SK-N-SH (cell line): ENCODE results near the gene RAD51B. TPM values are rescaled to one million over a fixed set of nuclear protein-coding genes. Genes with fewer than 3 reads are reported as not detected.

Experiments
- CTCF ChIA-PET: fragments of 300-600, 350-600 bp; formaldehyde crosslinking; extraction: SDS; loops from one replicate; lab custom pipeline; 2021; lab: Yijun Ruan, JAX
- POLR2A ChIA-PET: fragments of 350-600 bp; sonication (Branson Sonifier 250); formaldehyde crosslinking; extraction: SDS; loops from one replicate; lab custom pipeline; 2020; ENCODE audit warnings: antibody characterized with exemption, inconsistent platforms; lab: Yijun Ruan, JAX
- DNase-seq: peaks from one replicate; pipeline ENCODE4 v3.0.0; 2012
- H2AFZ ChIP-seq: fragments of 200-600 bp; sonication (generic); 2 replicates; pipeline ENCODE4 v1.8.1; 2016; ENCODE audit warnings: antibody characterized with exemption, mild to moderate bottlenecking, low read depth
- H3F3A ChIP-seq: fragments of 200-600 bp; sonication (generic); replicated peaks from 2 replicates; pipeline ENCODE3; 2016; ENCODE audit warnings: antibody characterized with exemption, mild to moderate bottlenecking; ENCODE audit not compliant: insufficient read depth
- H3K27ac ChIP-seq, 2 experiments: fragments of 200-500 bp in 1 of 2; fragments of 200-600 bp in 1 of 2; sonication (Bioruptor generic) in 1 of 2; sonication (generic), shearing (Covaris generic) in 1 of 2; 2 replicates each; pipeline versions ENCODE4 v1.5.1 to v1.6.1; 2014 to 2016; ENCODE audit warnings: low read depth in 2 of 2, inconsistent platforms in 1 of 2, low read length in 1 of 2, mild to moderate bottlenecking in 1 of 2, mixed read lengths in 1 of 2
- H3K27me3 ChIP-seq: fragments of 200-600 bp; sonication (generic), shearing (Covaris generic); 2 replicates; pipeline ENCODE4 v1.6.1; 2016; ENCODE audit warnings: mixed run types; ENCODE audit not compliant: insufficient read depth
- H3K36me3 ChIP-seq, 2 experiments: fragments of 200-500 bp in 1 of 2; fragments of 200-600 bp in 1 of 2; sonication (Bioruptor generic) in 1 of 2; sonication (generic) in 1 of 2; replicated peaks in 1 of 2; 2 replicates each; pipeline versions ENCODE3 to v1.5.1; 2014 to 2016; ENCODE audit warnings: low read length in 1 of 2, mild to moderate bottlenecking in 1 of 2; ENCODE audit not compliant: insufficient read depth in 2 of 2, control insufficient read depth in 1 of 2
- H3K4me1 ChIP-seq, 2 experiments: fragments of 200-500 bp in 1 of 2; fragments of 200-600 bp in 1 of 2; sonication (Bioruptor generic) in 1 of 2; sonication (generic), shearing (Covaris generic) in 1 of 2; 2 replicates each; pipeline versions ENCODE4 v1.5.1 to v1.6.1; 2014 to 2016; ENCODE audit warnings: low read depth in 1 of 2, low read length in 1 of 2, mixed run types in 1 of 2; ENCODE audit not compliant: insufficient read depth in 2 of 2, control insufficient read depth in 1 of 2
- H3K4me2 ChIP-seq: fragments of 200-600 bp; sonication (generic), shearing (Covaris generic); 2 replicates; pipeline ENCODE4 v1.6.1; 2017; ENCODE audit warnings: mixed run types
- H3K4me3 ChIP-seq, 2 experiments: fragments of 200-500 bp in 1 of 2; fragments of 200-600 bp in 1 of 2; sonication (Bioruptor generic) in 1 of 2; sonication (generic), shearing (Covaris generic) in 1 of 2; 2 replicates each; pipeline versions ENCODE4 v1.5.1 to v1.8.1; 2014 to 2016; ENCODE audit warnings: low read depth in 2 of 2, inconsistent platforms in 1 of 2, low read length in 1 of 2, mild to moderate bottlenecking in 1 of 2, mixed read lengths in 1 of 2, moderate library complexity in 1 of 2
- H3K79me2 ChIP-seq: fragments of 200-600 bp; sonication (generic); 2 replicates; pipeline ENCODE4 v1.8.1; 2017; ENCODE audit warnings: mild to moderate bottlenecking; ENCODE audit not compliant: insufficient read depth
- H3K9ac ChIP-seq: fragments of 200-600 bp; sonication (generic); 2 replicates; pipeline ENCODE4 v1.6.1; 2017; ENCODE audit warnings: mixed run types
- H3K9me2 ChIP-seq: fragments of 200-600 bp; sonication (generic); 2 replicates; pipeline ENCODE4 v1.6.1; 2017; ENCODE audit warnings: mixed run types
- H3K9me3 ChIP-seq: fragments of 200-600 bp; sonication (generic); 2 replicates; pipeline ENCODE4 v1.6.1; 2017; ENCODE audit warnings: mixed run types, mild to moderate bottlenecking, moderate library complexity
- H4K20me1 ChIP-seq: fragments of 200-600 bp; sonication (generic); 2 replicates; pipeline ENCODE4 v1.6.1; 2017; ENCODE audit warnings: mild to moderate bottlenecking, mixed run types; ENCODE audit not compliant: insufficient read depth
- ELF1 ChIP-seq: IDR thresholded peaks from 2 replicates; pipeline ENCODE4 v1.4.0; 2012
- EZH2phosphoT487 ChIP-seq: fragments of 200-600 bp; sonication (generic); IDR thresholded peaks from 2 replicates; pipeline ENCODE4 v1.6.1; 2017; ENCODE audit warnings: low read depth, mixed run types, mild to moderate bottlenecking, antibody characterized with exemption, moderate library complexity, borderline replicate concordance
- FOSL2 ChIP-seq: IDR thresholded peaks from 2 replicates; pipeline ENCODE4 v1.4.0; 2012; ENCODE audit warnings: low read depth, mild to moderate bottlenecking, moderate library complexity, borderline replicate concordance
- FOXJ3 ChIP-seq: sonication (generic); formaldehyde crosslinking; IDR thresholded peaks from 2 replicates; pipeline ENCODE4 v1.5.1; 2020; ENCODE audit warnings: mild to moderate bottlenecking, missing genetic modification reagents
- GATA2 ChIP-seq: sonication (generic); formaldehyde crosslinking; IDR thresholded peaks from 2 replicates; pipeline ENCODE4 v1.5.0; 2020; ENCODE audit warnings: mild to moderate bottlenecking, missing genetic modification reagents
- NFIC ChIP-seq: IDR thresholded peaks from 2 replicates; pipeline ENCODE4 v1.4.0; 2012; ENCODE audit warnings: borderline replicate concordance
- RAD21 ChIP-seq: IDR thresholded peaks from 2 replicates; pipeline ENCODE4 v1.6.1; 2012; ENCODE audit warnings: mild to moderate bottlenecking, low read length
- RCOR1 ChIP-seq: fragments of 150-350 bp; IDR thresholded peaks from 2 replicates; pipeline ENCODE4 v1.6.1; 2017; ENCODE audit warnings: antibody characterized with exemption, low read length
- RFX5 ChIP-seq: IDR thresholded peaks from 2 replicates; pipeline ENCODE4 v1.6.1; 2012; ENCODE audit warnings: mild to moderate bottlenecking, improper control_type of control experiment, low read length
- RXRA ChIP-seq: IDR thresholded peaks from 2 replicates; pipeline ENCODE4 v1.4.0; 2012; ENCODE audit warnings: low read depth, mild to moderate bottlenecking, borderline replicate concordance
- SIN3A ChIP-seq: IDR thresholded peaks from 2 replicates; pipeline ENCODE4 v1.6.1; 2012; ENCODE audit warnings: low read depth, mild to moderate bottlenecking, low read length, moderate library complexity, borderline replicate concordance
- YY1 ChIP-seq: IDR thresholded peaks from 2 replicates; pipeline ENCODE4 v1.4.0; 2012; ENCODE audit warnings: low read depth, mild to moderate bottlenecking
- WGBS: methylation state at CpG from one replicate; pipeline ENCODE4 v1.1.6; 2017; ENCODE audit warnings: low lambda C conversion rate; 5-methylcytosine and 5-hydroxymethylcytosine counted together
- polyA plus RNA-seq, 3 experiments: library from polyadenylated mRNA; depleted of rRNA; stranded (reverse); fragments of >200 nt; gene quantifications; 2 replicates each; pipeline ENCODE4 v1.2.3, GENCODE V29; 2012
- TF ChIP-seq, protein P1 (sequence below): fragments of 150-350 bp; IDR thresholded peaks from 2 replicates; pipeline ENCODE4 v1.6.1; 2016; ENCODE audit warnings: mild to moderate bottlenecking, low read depth, low read length
- TF ChIP-seq, protein P2 (sequence below): IDR thresholded peaks from 2 replicates; pipeline ENCODE4; 2012

The RAD51B gene
- polyA plus RNA-seq, 1 of the 3 experiments (the other 2 are of a cell fraction) = 6.0 TPM

DNA sequence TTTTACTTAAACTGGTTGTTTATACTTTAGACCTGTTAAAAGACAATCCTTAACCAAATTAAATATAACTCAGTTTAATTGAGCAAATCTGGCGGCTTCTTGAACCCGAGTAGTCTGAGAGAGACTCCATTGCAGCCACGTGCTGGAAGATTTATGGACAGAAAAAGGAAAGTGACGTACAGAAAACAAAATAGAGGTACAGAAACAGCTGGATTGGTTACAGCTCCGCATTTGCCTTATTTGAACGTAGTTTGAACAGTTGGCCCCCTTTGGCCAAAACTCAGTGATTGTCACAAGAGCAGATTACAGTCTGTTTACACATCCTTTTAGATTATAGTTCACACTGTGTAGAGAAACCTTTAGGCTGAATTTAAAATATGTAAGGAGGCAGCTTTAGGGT is 155.9 kb downstream of the RAD51B start:
- 93% methylated on average over 6 of the region's 6 CpGs for WGBS
- no peaks in the 10 kb centered on the region for H3K36me3 ChIP-seq
- H3K9me2 ChIP-seq = no peaks in the 10 kb centered on the region
- no peak overlapping the region for H3K4me2 ChIP-seq
- H3K4me1 ChIP-seq = peaks cover 0 to 7% of the 10 kb centered on the region in 2 experiments; a peak in 1 of 4 replicates
- H3K79me2 ChIP-seq = no peaks in the 10 kb centered on the region
- no peaks in the 10 kb centered on the region for H3K9me3 ChIP-seq
- H3K27me3 ChIP-seq = no peaks in the 10 kb centered on the region
- no peak overlapping the region for H3K9ac ChIP-seq
- H4K20me1 ChIP-seq = no peaks in the 10 kb centered on the region
- TF ChIP-seq RAD21 (no peak), RCOR1 (no peak), FOSL2 (no peak), EZH2phosphoT487 (no peak), RXRA (no peak), NFIC (no peak), SIN3A (no peak), YY1 (no peak), FOXJ3 (no peak), RFX5 (no peak), ELF1 (no peak)
- TF ChIP-seq, protein P1, sequence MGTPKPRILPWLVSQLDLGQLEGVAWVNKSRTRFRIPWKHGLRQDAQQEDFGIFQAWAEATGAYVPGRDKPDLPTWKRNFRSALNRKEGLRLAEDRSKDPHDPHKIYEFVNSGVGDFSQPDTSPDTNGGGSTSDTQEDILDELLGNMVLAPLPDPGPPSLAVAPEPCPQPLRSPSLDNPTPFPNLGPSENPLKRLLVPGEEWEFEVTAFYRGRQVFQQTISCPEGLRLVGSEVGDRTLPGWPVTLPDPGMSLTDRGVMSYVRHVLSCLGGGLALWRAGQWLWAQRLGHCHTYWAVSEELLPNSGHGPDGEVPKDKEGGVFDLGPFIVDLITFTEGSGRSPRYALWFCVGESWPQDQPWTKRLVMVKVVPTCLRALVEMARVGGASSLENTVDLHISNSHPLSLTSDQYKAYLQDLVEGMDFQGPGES = no peak
- ChIA-PET CTCF (no interaction called here), POLR2A (no interaction called here)
- H3F3A ChIP-seq = peaks cover 3% of the 10 kb centered on the region
- no peak overlapping the region for H3K4me3 ChIP-seq
- DNase-seq = no peak
- H3K27ac ChIP-seq = no peak overlapping the region
- no peak overlapping the region for H2AFZ ChIP-seq

DNA sequence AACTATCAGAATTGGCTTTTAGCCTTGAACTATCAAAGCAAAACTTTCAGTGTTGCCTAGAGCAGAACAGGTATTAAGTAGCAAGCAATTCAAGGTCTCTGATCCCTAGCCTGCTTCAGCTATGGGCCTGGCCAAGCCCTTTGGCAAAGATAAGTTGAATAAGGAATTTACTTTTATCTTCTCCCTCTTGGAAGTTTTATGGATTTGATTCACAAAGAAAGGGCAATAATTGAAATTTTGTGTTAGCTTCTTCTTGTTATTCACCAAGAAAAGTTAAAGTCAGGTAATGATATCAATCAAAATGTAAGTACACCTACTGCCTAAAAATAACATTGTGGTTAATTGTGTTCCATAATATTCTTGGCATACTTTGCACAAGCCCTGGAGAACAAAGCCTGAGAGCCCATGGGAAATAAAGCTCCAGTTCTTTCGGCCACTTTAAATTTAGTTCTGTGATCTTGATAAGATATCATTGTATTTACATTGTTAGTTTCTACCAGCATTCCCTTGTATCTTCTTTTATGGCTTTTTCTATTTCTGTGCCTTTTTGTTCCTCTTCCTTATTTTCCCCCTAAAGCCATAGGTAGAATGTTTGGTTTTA is 158.0 kb downstream of the RAD51B start:
- POLR2A ChIA-PET = no interaction called here
- CTCF ChIA-PET = interaction anchor here (1.0 kb wide), 1 partner anchor 43 kb away, joined by 3 read pairs; no protein-coding TSS in a partner anchor
- no peaks in the 10 kb centered on the region; a peak in 1 of 4 replicates for H3K4me1 ChIP-seq
- no peak overlapping the region for H2AFZ ChIP-seq
- no peaks in the 10 kb centered on the region for H3K9me3 ChIP-seq
- no peak overlapping the region for H3K9ac ChIP-seq
- no peak for DNase-seq
- no peaks in the 10 kb centered on the region for H4K20me1 ChIP-seq
- H3K79me2 ChIP-seq = no peaks in the 10 kb centered on the region
- WGBS = 87% methylated on average over 1 of the region's 1 CpG
- no peaks in the 10 kb centered on the region for H3F3A ChIP-seq
- H3K9me2 ChIP-seq = no peaks in the 10 kb centered on the region
- H3K27ac ChIP-seq = no peak overlapping the region
- no peaks in the 10 kb centered on the region for H3K27me3 ChIP-seq
- H3K36me3 ChIP-seq = no peaks in the 10 kb centered on the region
- TF ChIP-seq FOSL2 (no peak), GATA2 (no peak), ELF1 (no peak)
- TF ChIP-seq, protein P2, sequence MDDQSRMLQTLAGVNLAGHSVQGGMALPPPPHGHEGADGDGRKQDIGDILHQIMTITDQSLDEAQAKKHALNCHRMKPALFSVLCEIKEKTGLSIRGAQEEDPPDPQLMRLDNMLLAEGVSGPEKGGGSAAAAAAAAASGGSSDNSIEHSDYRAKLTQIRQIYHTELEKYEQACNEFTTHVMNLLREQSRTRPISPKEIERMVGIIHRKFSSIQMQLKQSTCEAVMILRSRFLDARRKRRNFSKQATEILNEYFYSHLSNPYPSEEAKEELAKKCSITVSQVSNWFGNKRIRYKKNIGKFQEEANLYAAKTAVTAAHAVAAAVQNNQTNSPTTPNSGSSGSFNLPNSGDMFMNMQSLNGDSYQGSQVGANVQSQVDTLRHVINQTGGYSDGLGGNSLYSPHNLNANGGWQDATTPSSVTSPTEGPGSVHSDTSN = no peak
- no peak overlapping the region for H3K4me3 ChIP-seq
- H3K4me2 ChIP-seq = no peak overlapping the region
